ENCODE data around the gene JUP.

Gene JUP

DNA sequence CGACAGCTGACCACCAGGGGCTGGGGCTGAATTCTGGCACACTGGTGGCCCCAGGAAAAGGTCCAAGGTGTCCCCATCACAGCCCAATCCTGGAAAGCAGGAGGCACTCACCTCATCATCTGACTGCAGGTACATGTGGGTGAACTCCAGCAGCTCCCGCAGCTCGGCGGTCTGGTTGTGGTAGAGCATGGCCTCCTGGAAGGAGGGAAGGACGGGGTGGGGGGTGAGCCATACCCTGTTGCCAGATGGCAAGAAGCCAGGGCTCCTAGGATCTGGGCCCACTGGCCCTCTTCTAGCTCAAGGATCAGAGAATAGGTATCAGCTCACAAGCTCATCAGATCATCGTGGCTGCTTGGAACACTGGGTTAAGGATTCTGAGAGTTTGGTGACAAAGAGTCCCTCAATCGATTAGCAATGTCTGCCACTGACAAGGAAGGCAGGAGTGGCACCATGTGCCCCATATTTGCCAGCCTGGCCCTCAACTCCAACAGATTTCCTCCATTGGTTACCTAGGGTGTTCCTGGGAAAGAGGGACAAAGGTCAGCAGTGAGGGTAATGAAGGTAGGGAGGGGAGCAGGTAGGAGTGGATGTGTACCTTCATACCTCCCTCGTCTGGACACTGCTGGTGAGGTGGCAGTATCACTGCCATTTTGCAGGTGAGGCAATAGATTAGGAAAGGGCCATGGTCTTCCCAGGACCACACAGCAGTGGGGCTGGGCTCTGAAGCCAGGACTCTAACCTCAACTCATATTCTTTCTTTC is 20.4 kb upstream of the JUP start:
- no peak overlapping the region for H3K9ac ChIP-seq (ENCODE audit: low read length in 2 of 2)
- no peaks in the 10 kb centered on the region for H3K27me3 ChIP-seq (ENCODE audit: control insufficient read depth in 1 of 2, insufficient read depth in 2 of 2, low read length in 2 of 2)
- H3K36me3 ChIP-seq (ENCODE audit: control insufficient read depth in 2 of 2, insufficient read depth in 2 of 2, low read length in 2 of 2), result peaks cover 0 to 8% of the 10 kb centered on the region in 2 donors
- H3K9me3 ChIP-seq (ENCODE audit: control insufficient read depth in 2 of 2, low read length in 2 of 2), result no peaks in the 10 kb centered on the region
- no peak overlapping the region for H3K4me3 ChIP-seq (ENCODE audit: low read length in 2 of 2)
- H3K4me1 ChIP-seq (ENCODE audit: control insufficient read depth, insufficient read depth, low read length), result peaks cover 19% of the 10 kb centered on the region
- no peak overlapping the region for H3K27ac ChIP-seq (ENCODE audit: low read length)

DNA sequence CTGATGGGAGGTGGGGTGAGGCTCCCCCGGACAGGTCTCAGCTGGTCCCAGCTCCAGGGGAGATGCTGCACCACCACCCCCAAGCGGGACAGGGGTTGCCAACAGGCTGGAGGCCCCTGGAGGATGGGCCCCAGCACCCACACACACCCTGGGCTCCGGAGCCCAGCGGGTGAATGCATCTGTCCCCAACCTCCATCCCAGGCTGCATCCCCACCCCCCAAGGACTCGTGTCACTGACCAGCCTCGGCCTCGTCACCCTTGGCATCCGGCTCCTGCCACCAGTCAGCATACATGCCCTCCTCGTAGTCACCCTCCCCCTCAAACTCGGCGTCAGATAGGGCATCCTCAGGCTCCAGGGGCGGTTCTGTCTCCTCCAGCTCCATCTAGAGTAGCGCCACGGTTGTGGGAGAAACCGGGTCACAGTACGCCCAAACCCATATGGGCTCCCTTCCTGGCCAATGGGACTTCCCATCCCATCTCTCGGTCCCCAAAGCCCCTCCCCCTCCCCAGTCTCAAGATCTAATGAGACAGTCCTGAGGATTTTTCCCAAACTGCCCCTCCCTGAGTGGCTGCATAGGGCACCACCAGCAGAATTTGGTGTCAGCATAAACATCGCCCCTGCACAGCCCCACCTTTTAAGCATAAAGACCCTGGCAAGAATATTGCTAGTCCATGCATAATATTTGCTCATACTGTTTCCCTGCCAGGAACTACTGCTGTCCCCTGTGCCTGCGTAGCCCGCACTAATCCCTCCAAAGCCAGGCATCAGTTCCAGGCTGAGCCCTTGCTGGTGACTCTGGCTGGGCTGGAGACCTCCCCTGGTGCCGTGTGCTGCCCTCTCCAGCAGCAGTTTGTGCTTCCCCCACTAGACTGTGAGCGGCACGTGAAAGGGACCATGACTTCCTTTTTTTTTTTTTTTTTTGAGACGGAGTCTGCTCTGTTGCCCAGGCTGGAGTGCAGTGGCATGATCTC is 16.8 kb upstream of the JUP start:
- peaks cover 0 to 6% of the 10 kb centered on the region in 2 donors for H3K27me3 ChIP-seq (ENCODE audit: control insufficient read depth in 1 of 2, insufficient read depth in 2 of 2, low read length in 2 of 2)
- no peak overlapping the region for H3K4me3 ChIP-seq (ENCODE audit: low read length in 2 of 2)
- no peaks in the 10 kb centered on the region for H3K9me3 ChIP-seq (ENCODE audit: control insufficient read depth in 2 of 2, low read length in 2 of 2)
- H3K4me1 ChIP-seq (ENCODE audit: control insufficient read depth, insufficient read depth, low read length), result peaks cover 9% of the 10 kb centered on the region
- H3K36me3 ChIP-seq (ENCODE audit: control insufficient read depth in 2 of 2, insufficient read depth in 2 of 2, low read length in 2 of 2), result peaks cover 0 to 8% of the 10 kb centered on the region in 2 donors
- H3K27ac ChIP-seq (ENCODE audit: low read length), result no peak overlapping the region
- H3K9ac ChIP-seq (ENCODE audit: low read length in 2 of 2), result no peak overlapping the region

DNA sequence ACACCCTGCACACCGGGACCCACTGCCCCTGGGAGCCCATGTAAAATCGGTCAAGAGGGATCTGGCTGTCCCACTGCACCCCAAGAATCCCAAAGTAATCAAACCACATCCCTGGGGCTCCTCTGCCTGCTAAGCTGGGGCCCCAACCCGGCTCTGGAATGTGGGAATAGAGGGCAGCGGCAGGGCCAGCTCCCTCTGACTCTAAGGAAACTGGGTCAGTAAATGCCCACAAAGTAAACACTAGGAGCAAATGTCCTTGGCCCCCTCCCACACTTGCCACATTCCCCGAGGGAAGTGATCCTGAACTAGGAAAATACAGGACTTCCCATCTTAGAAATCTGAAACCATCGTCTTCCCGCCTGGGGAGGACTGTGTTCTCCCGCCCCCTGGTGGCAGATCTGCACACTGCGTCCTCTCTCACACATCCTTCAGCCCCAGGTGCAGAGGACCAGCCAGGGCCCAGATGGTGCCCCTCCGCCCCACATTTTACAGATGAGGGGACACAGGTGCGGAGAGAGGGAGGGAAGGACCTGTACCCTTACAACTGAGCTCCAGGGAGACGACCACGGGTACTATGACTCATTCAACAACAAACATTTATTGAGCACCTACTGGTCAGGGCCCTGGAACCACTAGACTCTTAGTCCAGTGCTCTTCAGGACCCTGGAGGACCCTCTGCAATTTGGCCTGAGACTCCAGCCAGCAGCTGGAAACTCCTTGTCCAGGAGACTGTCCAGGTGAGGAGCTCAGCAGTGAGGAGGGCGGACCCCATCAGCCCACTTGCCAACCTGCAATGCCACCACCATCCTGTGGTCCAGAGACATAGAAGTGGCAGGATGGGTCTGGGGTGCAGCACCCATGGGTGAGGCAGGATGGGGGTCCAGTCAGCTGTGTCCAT is 15.1 kb upstream of the JUP start:
- Histone ChIP-seq H3K9ac (ENCODE audit: low read length in 2 of 2) (no peak overlapping the region), H3K9me3 (ENCODE audit: control insufficient read depth in 2 of 2, low read length in 2 of 2) (no peaks in the 10 kb centered on the region), H3K4me3 (ENCODE audit: low read length in 2 of 2) (peak overlapping the region; percentile 9 to 55), H3K36me3 (ENCODE audit: control insufficient read depth in 2 of 2, insufficient read depth in 2 of 2, low read length in 2 of 2) (peaks cover 0 to 4% of the 10 kb centered on the region in 2 donors), H3K27me3 (ENCODE audit: control insufficient read depth in 1 of 2, insufficient read depth in 2 of 2, low read length in 2 of 2) (peaks cover 0 to 6% of the 10 kb centered on the region in 2 donors), H3K4me1 (ENCODE audit: control insufficient read depth, insufficient read depth, low read length) (peaks cover 9% of the 10 kb centered on the region), H3K27ac (ENCODE audit: low read length) (no peak overlapping the region)

DNA sequence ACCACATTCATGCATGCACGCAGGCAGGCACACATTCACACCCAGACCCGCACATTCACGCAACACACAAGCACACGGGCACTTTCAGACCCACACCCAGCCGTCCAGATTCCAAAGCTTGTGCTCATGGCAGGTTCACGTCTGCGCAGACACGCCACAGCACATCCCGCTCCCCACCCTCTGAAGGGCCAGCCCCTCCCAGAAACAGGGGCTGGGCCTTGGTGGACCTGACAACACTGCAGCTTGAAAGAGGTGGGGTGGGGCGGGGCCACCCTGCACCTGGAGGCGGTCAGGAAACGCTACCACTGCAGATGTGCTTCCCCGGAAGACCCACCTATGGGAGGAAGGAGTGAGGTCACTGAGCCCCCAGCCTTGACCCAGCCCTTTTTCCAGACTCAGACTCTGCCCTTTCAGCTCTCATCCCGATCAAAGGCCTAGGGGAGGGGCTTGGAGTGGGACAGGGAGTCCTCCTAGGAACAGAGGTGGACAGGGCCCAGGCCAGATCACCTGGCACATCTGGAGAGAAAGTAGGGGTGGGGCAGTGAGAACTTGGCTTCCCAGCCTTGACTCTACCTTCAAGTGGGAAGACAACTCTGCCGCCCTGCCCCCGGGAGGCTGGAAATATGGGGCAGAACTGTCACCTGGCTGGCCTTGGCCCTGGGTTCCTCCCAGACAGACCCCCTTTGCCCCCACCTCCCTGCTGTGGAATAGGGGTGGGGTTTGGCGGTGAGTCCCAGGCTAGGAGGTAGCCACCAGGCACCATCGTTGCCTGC is 14.3 kb upstream of the JUP start:
- no peak overlapping the region for H3K9ac ChIP-seq (ENCODE audit: low read length in 2 of 2)

DNA sequence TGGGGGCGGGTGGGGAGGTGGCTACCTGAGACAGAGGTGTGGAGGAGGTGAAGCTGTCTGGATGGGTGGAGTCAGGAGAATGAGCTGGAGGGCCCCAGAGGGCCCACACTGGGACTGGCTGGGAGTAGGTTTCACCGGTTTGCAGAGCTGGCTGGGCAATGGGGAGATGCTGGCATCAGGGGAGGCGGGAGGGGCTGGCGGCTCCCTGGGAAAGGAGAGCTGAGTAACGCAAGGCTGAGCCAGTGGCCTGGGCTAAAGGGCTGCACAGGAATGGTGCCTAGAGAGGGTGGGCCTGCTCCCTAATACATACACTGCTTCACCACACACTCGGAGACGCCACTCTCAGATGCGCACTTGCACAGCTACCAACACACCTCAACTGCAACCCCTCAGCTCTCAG is 12.9 kb upstream of the JUP start:
- Histone ChIP-seq H3K27ac (ENCODE audit: low read length) (no peak overlapping the region), H3K9ac (ENCODE audit: low read length in 2 of 2) (no peak overlapping the region), H3K4me1 (ENCODE audit: control insufficient read depth, insufficient read depth, low read length) (peaks cover 9% of the 10 kb centered on the region), H3K4me3 (ENCODE audit: low read length in 2 of 2) (no peak overlapping the region), H3K9me3 (ENCODE audit: control insufficient read depth in 2 of 2, low read length in 2 of 2) (no peaks in the 10 kb centered on the region), H3K36me3 (ENCODE audit: control insufficient read depth in 2 of 2, insufficient read depth in 2 of 2, low read length in 2 of 2) (no peaks in the 10 kb centered on the region), H3K27me3 (ENCODE audit: control insufficient read depth in 1 of 2, insufficient read depth in 2 of 2, low read length in 2 of 2) (peaks cover 0 to 6% of the 10 kb centered on the region in 2 donors)

More for the DNA sequence above, 14.3 kb upstream of the JUP start:
- Histone ChIP-seq H3K4me1 (ENCODE audit: control insufficient read depth, insufficient read depth, low read length) (peaks cover 9% of the 10 kb centered on the region), H3K9me3 (ENCODE audit: control insufficient read depth in 2 of 2, low read length in 2 of 2) (no peaks in the 10 kb centered on the region), H3K36me3 (ENCODE audit: control insufficient read depth in 2 of 2, insufficient read depth in 2 of 2, low read length in 2 of 2) (no peaks in the 10 kb centered on the region), H3K27me3 (ENCODE audit: control insufficient read depth in 1 of 2, insufficient read depth in 2 of 2, low read length in 2 of 2) (peaks cover 0 to 6% of the 10 kb centered on the region in 2 donors), H3K27ac (ENCODE audit: low read length) (no peak overlapping the region), H3K4me3 (ENCODE audit: low read length in 2 of 2) (peak overlapping the region in 1 of 2 donors; percentile 55)

DNA sequence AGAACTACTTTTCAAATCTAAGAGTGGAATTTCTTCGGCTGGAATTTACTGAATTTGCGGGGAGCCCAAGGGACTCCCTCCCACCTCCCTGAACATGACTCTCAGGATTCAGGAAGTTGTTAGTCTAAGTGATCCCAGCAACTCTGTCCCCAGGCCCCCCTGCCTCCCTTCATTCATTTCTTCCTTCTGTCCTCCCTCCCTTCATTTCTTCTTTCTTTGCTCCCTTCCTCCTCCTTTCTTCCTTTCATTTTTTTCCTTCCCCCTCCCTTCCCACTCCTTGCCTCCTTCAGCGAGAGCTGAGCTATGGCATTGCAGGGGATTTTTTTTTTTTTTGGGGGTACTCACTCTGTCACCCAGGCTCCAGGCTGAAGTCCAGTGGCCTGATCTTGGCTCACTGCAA is 10.9 kb upstream of the JUP start:
- Histone ChIP-seq H3K27me3 (ENCODE audit: control insufficient read depth in 1 of 2, insufficient read depth in 2 of 2, low read length in 2 of 2) (peaks cover 0 to 6% of the 10 kb centered on the region in 2 donors), H3K9ac (ENCODE audit: low read length in 2 of 2) (no peak overlapping the region), H3K4me3 (ENCODE audit: low read length in 2 of 2) (no peak overlapping the region), H3K36me3 (ENCODE audit: control insufficient read depth in 2 of 2, insufficient read depth in 2 of 2, low read length in 2 of 2) (no peaks in the 10 kb centered on the region), H3K9me3 (ENCODE audit: control insufficient read depth in 2 of 2, low read length in 2 of 2) (no peaks in the 10 kb centered on the region), H3K27ac (ENCODE audit: low read length) (no peak overlapping the region), H3K4me1 (ENCODE audit: control insufficient read depth, insufficient read depth, low read length) (peaks cover 9% of the 10 kb centered on the region)

DNA sequence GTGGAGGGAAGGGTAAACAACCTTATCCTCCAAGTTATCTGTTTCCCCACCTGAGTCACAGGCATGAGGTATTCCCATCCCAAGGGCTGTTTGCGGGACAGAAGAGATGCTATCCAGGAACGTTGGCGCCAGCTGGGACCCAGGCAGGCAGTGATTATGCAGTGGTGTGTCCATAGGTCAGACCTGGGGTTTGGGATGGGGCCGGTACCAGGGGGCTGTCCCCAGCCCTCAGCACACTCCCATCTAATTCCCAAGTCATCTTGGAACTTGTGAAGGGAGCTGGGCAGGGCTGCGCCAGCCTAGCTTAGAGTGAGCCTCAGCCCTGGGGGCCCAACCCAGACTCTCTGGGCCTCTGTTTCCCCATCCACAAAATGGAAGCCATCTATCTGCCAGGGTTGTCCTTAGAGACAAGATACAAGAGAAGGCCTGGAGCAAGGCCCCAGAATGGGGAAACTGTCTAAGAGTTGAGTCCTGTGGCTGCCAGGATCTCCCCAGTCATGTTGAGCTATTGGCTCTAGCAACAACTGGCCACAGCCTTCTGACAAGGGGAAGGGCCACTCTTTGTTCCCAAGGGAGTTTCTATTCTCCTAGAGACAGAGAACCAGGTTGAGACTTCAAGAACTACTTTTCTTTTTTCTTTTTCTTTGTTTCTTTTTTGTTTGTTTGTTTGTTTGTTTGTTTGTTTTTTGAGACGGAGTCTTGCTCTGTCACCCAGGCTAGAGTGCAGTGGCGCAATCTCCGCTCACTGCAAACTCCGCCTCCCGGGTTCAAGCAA is 9.8 kb upstream of the JUP start:
- H3K9ac ChIP-seq (ENCODE audit: low read length in 2 of 2), result no peak overlapping the region
- H3K9me3 ChIP-seq (ENCODE audit: control insufficient read depth in 2 of 2, low read length in 2 of 2), result no peaks in the 10 kb centered on the region
- H3K27me3 ChIP-seq (ENCODE audit: control insufficient read depth in 1 of 2, insufficient read depth in 2 of 2, low read length in 2 of 2), result peaks cover 0 to 6% of the 10 kb centered on the region in 2 donors
- H3K27ac ChIP-seq (ENCODE audit: low read length), result no peak overlapping the region
- H3K36me3 ChIP-seq (ENCODE audit: control insufficient read depth in 2 of 2, insufficient read depth in 2 of 2, low read length in 2 of 2), result no peaks in the 10 kb centered on the region
- H3K4me3 ChIP-seq (ENCODE audit: low read length in 2 of 2), result no peak overlapping the region
- peaks cover 7% of the 10 kb centered on the region for H3K4me1 ChIP-seq (ENCODE audit: control insufficient read depth, insufficient read depth, low read length)

DNA sequence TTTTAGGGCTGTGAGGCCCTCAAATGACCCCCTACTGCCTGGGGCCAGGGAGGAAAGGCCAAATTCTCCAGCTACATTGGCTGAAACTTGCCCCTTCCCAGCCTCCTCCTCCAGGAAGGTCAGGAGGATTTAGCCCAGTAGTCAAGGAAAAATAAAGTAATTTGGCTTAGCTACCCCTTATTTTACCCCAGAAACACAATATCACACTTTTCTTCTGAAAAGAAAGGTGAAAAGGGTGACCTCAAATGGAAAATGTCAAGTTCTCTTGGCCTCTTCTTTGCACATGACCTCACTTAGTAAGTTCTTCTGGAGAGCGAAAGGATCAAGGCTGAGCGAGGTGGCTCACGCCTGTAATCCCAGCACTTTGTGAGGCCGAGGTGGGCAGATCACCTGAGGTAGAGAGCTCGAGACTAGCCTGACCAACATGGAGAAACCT is 8.0 kb upstream of the JUP start:
- no peak overlapping the region for H3K4me3 ChIP-seq (ENCODE audit: low read length in 2 of 2)
- no peaks in the 10 kb centered on the region for H3K9me3 ChIP-seq (ENCODE audit: control insufficient read depth in 2 of 2, low read length in 2 of 2)
- no peak overlapping the region for H3K27ac ChIP-seq (ENCODE audit: low read length)
- H3K36me3 ChIP-seq (ENCODE audit: control insufficient read depth in 2 of 2, insufficient read depth in 2 of 2, low read length in 2 of 2), result no peaks in the 10 kb centered on the region
- H3K4me1 ChIP-seq (ENCODE audit: control insufficient read depth, insufficient read depth, low read length), result peaks cover 2% of the 10 kb centered on the region
- H3K27me3 ChIP-seq (ENCODE audit: control insufficient read depth in 1 of 2, insufficient read depth in 2 of 2, low read length in 2 of 2), result no peaks in the 10 kb centered on the region
- H3K9ac ChIP-seq (ENCODE audit: low read length in 2 of 2), result no peak overlapping the region

DNA sequence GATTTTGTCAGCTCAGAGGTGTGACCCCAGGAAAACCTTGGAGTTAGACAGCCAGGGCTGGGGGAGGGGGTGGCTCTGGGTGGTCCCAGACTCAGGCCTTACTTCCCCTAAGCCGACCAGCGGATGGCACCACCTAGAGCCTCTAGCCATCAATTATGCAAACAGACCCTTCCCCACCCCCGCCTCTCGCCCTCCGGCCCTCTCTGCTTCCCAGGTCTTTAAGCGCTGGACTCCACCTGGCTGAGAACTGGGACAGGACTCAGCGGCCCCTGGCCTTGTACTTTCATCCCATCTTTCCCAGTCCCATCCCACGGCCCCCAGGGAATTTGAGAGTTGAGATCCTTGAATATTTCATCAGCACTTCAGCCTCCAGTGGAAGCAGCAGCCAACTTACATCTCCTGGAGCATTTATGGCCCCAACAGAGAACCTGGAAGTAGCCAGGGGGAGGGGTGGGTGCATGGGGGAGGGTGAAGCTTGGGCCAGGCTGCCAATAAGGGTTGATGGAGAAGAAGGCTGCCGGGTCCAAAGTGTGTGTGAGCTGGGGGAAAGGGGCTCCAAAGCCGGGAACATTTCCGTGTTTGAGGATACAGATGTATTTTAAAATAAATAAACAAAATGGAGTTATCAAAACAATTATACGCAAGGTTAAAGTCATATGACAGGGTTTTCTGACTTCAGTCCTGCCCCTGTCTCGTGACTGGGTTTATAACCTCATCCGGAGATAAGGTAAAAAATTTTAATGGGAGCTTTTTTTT is 7.5 kb upstream of the JUP start:
- no peak overlapping the region for H3K4me3 ChIP-seq (ENCODE audit: low read length in 2 of 2)
- H3K27me3 ChIP-seq (ENCODE audit: control insufficient read depth in 1 of 2, insufficient read depth in 2 of 2, low read length in 2 of 2), result no peaks in the 10 kb centered on the region
- H3K27ac ChIP-seq (ENCODE audit: low read length), result no peak overlapping the region
- no peak overlapping the region for H3K9ac ChIP-seq (ENCODE audit: low read length in 2 of 2)
- no peaks in the 10 kb centered on the region for H3K9me3 ChIP-seq (ENCODE audit: control insufficient read depth in 2 of 2, low read length in 2 of 2)
- H3K36me3 ChIP-seq (ENCODE audit: control insufficient read depth in 2 of 2, insufficient read depth in 2 of 2, low read length in 2 of 2), result no peaks in the 10 kb centered on the region
- H3K4me1 ChIP-seq (ENCODE audit: control insufficient read depth, insufficient read depth, low read length), result peaks cover 7% of the 10 kb centered on the region
